H9 (cell line): ENCODE results near the gene DNAJC17. TPM values are rescaled to one million over a fixed set of nuclear protein-coding genes. Genes with fewer than 3 reads are reported as not detected.

Experiments used
- DNase-seq: peaks from one replicate; pipeline ENCODE4 v3.0.0-alpha.2; 2017
- H2AFZ ChIP-seq: one replicate; pipeline ENCODE4 v1.6.1; 2013; ENCODE audit warnings: mild to moderate bottlenecking, low read length, control low read depth, moderate library complexity
- H2AK5ac ChIP-seq: 2 replicates; pipeline ENCODE4 v1.6.1; 2013; ENCODE audit warnings: low read length, control low read depth, mixed read lengths; ENCODE audit not compliant: insufficient read length
- H2BK120ac ChIP-seq: one replicate; pipeline ENCODE4 v1.6.1; 2013; ENCODE audit warnings: low read depth, mild to moderate bottlenecking, low read length, control low read depth, inconsistent platforms; ENCODE audit not compliant: poor library complexity, severe bottlenecking
- H2BK12ac ChIP-seq: 2 replicates; pipeline ENCODE4 v1.6.1; 2013; ENCODE audit warnings: low read length, control low read depth, mixed read lengths, low read depth; ENCODE audit not compliant: insufficient read length
- H2BK15ac ChIP-seq: 2 replicates; pipeline ENCODE4 v1.6.1; 2013; ENCODE audit warnings: low read depth, low read length, control low read depth
- H2BK20ac ChIP-seq: one replicate; pipeline ENCODE4 v1.6.1; 2013; ENCODE audit warnings: low read depth, mild to moderate bottlenecking, low read length, control low read depth, inconsistent platforms; ENCODE audit not compliant: poor library complexity, severe bottlenecking
- H2BK5ac ChIP-seq: 2 replicates; pipeline ENCODE4 v1.6.1; 2013; ENCODE audit warnings: low read length, control low read depth, mixed read lengths; ENCODE audit not compliant: insufficient read length
- H3K14ac ChIP-seq: 2 replicates; pipeline ENCODE4 v1.6.1; 2013; ENCODE audit warnings: low read length, control low read depth; ENCODE audit not compliant: insufficient read depth
- H3K18ac ChIP-seq: 2 replicates; pipeline ENCODE4 v1.6.1; 2013; ENCODE audit warnings: low read depth, mild to moderate bottlenecking, mixed read lengths, low read length, control low read depth; ENCODE audit not compliant: insufficient read length
- H3K23ac ChIP-seq: 2 replicates; pipeline ENCODE4 v1.6.1; 2013; ENCODE audit warnings: low read length, control low read depth, mixed read lengths, low read depth; ENCODE audit not compliant: insufficient read length
- H3K23me2 ChIP-seq: 2 replicates; pipeline ENCODE4 v1.6.1; 2013; ENCODE audit warnings: low read depth, mild to moderate bottlenecking, mixed read lengths, low read length, control low read depth; ENCODE audit not compliant: insufficient read length, poor library complexity, severe bottlenecking
- H3K27ac ChIP-seq: 2 replicates; pipeline ENCODE4 v1.5.1; 2013; ENCODE audit warnings: low read length, control low read depth, mixed read lengths, low read depth; ENCODE audit not compliant: insufficient read length
- H3K27me3 ChIP-seq: 2 replicates; pipeline ENCODE4 v1.6.1; 2013; ENCODE audit warnings: low read length, control low read depth, inconsistent platforms; ENCODE audit not compliant: insufficient read depth
- H3K4ac ChIP-seq: 2 replicates; pipeline ENCODE4 v1.6.1; 2013; ENCODE audit warnings: low read depth, mild to moderate bottlenecking, control low read depth, inconsistent platforms, low read length, moderate library complexity
- H3K4me1 ChIP-seq: 2 replicates; pipeline ENCODE4 v1.6.1; 2013; ENCODE audit warnings: low read length, control low read depth, inconsistent platforms; ENCODE audit not compliant: insufficient read depth
- H3K4me2 ChIP-seq: 2 replicates; pipeline ENCODE4 v1.6.1; 2013; ENCODE audit warnings: low read length, control low read depth, mixed read lengths; ENCODE audit not compliant: insufficient read length, insufficient read depth
- H3K56ac ChIP-seq: 2 replicates; pipeline ENCODE4 v1.6.1; 2013; ENCODE audit warnings: low read depth, mild to moderate bottlenecking, mixed read lengths, low read length, control low read depth; ENCODE audit not compliant: insufficient read length
- H3K79me1 ChIP-seq: 2 replicates; pipeline ENCODE4 v1.6.1; 2013; ENCODE audit warnings: low read depth, mild to moderate bottlenecking, moderate library complexity, low read length, control low read depth, inconsistent platforms; ENCODE audit not compliant: insufficient read depth, poor library complexity, severe bottlenecking
- H3K79me2 ChIP-seq: 2 replicates; pipeline ENCODE4 v1.6.1; 2013; ENCODE audit warnings: low read length, control low read depth, inconsistent platforms; ENCODE audit not compliant: insufficient read depth
- H3K9ac ChIP-seq: 2 replicates; pipeline ENCODE4 v1.6.1; 2013; ENCODE audit warnings: low read length, control low read depth, mixed read lengths; ENCODE audit not compliant: insufficient read length; ENCODE audit errors: extremely low read depth
- H3K9me3 ChIP-seq: one replicate; pipeline ENCODE4 v1.6.1; 2013; ENCODE audit warnings: low read depth, low read length, inconsistent platforms; ENCODE audit not compliant: control insufficient read depth
- H3T11ph ChIP-seq: one replicate; pipeline ENCODE4 v1.6.1; 2013; ENCODE audit warnings: mild to moderate bottlenecking, low read length, control low read depth, inconsistent platforms
- H4K20me1 ChIP-seq: one replicate; pipeline ENCODE4 v1.6.1; 2013; ENCODE audit not compliant: control insufficient read depth, insufficient read length, insufficient read depth
- H4K5ac ChIP-seq: 2 replicates; pipeline ENCODE4 v1.6.1; 2013; ENCODE audit warnings: low read depth, mild to moderate bottlenecking, mixed read lengths, low read length, control low read depth; ENCODE audit not compliant: insufficient read length
- H4K8ac ChIP-seq: replicated peaks from 2 replicates; pipeline ENCODE4 v1.6.1; 2013; ENCODE audit warnings: low read length, control low read depth, mixed read lengths, low read depth; ENCODE audit not compliant: insufficient read length
- H4K91ac ChIP-seq: 2 replicates; pipeline ENCODE4 v1.6.1; 2013; ENCODE audit warnings: low read depth, mild to moderate bottlenecking, moderate library complexity, mixed read lengths, low read length, control low read depth; ENCODE audit not compliant: insufficient read length
- H3K27ac Mint-ChIP-seq, 3 experiments: 2 replicates in 2 of 3; 3 replicates in 1 of 3; pipeline ENCODE4 v1.8.0; 2020 to 2021; ENCODE audit warnings: mixed read lengths in 3 of 3, mild to moderate bottlenecking in 1 of 3, moderate library complexity in 1 of 3
- H3K27me3 Mint-ChIP-seq: 2 replicates; pipeline ENCODE4 v1.8.0; 2021; ENCODE audit warnings: low read depth, mild to moderate bottlenecking, moderate library complexity, mixed read lengths
- H3K36me3 Mint-ChIP-seq, 3 experiments: 2 replicates in 2 of 3; 3 replicates in 1 of 3; pipeline ENCODE4 v1.8.0; 2020 to 2021; ENCODE audit warnings: low read depth in 3 of 3, mixed read lengths in 3 of 3; ENCODE audit not compliant: insufficient read depth in 1 of 3
- H3K4me1 Mint-ChIP-seq, 2 experiments: 2 replicates each; pipeline ENCODE4 v1.8.0; 2020; ENCODE audit warnings: mixed read lengths in 2 of 2
- H3K4me3 Mint-ChIP-seq, 2 experiments: 2 replicates in 1 of 2; 3 replicates in 1 of 2; pipeline ENCODE4 v1.8.0; 2020 to 2021; ENCODE audit warnings: mild to moderate bottlenecking in 2 of 2, mixed read lengths in 2 of 2, moderate library complexity in 1 of 2
- H3K9me3 Mint-ChIP-seq, 2 experiments: 2 replicates in 1 of 2; 3 replicates in 1 of 2; pipeline ENCODE4 v1.8.0; 2020; ENCODE audit warnings: mild to moderate bottlenecking in 2 of 2, mixed read lengths in 2 of 2, moderate library complexity in 1 of 2
- CTCF ChIP-seq: fragments of 200-600 bp; sonication (generic); conservative IDR thresholded peaks from 3 replicates; pipeline ENCODE4 v1.8.0; 2021; ENCODE audit warnings: antibody characterized with exemption, mild to moderate bottlenecking
- WGBS: extraction: QIAGEN DNeasy Blood & Tissue Kit; methylation state at CpG from one replicate; pipeline ENCODE4 v1.1.7; 2013; ENCODE audit warnings: missing lambda C conversion rate, low lambda C conversion rate, mixed read lengths; ENCODE audit not compliant: insufficient read length; ENCODE audit errors: extremely low coverage; 5-methylcytosine and 5-hydroxymethylcytosine counted together
- total RNA-seq: library from RNA; stranded (reverse); gene quantifications from 2 replicates; pipeline ENCODE4 v1.2.1, GENCODE V29; 2021

Gene DNAJC17
- total RNA-seq, 1 experiment from 2014 or later: 38.3 TPM

- H3K9ac ChIP-seq: no peak overlapping the region
- Mint-ChIP-seq H3K27me3 (no peaks in the 10 kb centered on the region), H3K27ac (peak overlapping the region in 2 of 3 experiments; percentile 1 to 68; a peak in 3 of 7 replicates), H3K4me1 (peaks cover 36 to 37% of the 10 kb centered on the region in 2 experiments), H3K36me3 (peaks cover 0 to 16% (median 13%) of the 10 kb centered on the region in 3 experiments; a peak in 6 of 7 replicates), H3K9me3 (no peaks in the 10 kb centered on the region), H3K4me3 (no peak overlapping the region)
- peak; percentile 81 for DNase-seq
- no CpG with 5 or more reads among the region's 8 CpGs for WGBS
- no peak overlapping the region for H2BK12ac ChIP-seq
- no peak overlapping the region for H3K4me2 ChIP-seq
- no peaks in the 10 kb centered on the region for H3K9me3 ChIP-seq
- H3T11ph ChIP-seq: no peak overlapping the region
- no peak overlapping the region for H2BK120ac ChIP-seq
- H2BK20ac ChIP-seq: no peak overlapping the region
- H3K14ac ChIP-seq: no peak overlapping the region
- H3K79me2 ChIP-seq: no peaks in the 10 kb centered on the region
- no peaks in the 10 kb centered on the region for H4K20me1 ChIP-seq
- H3K79me1 ChIP-seq: no peaks in the 10 kb centered on the region
- H2AK5ac ChIP-seq: no peak overlapping the region
- no peak overlapping the region for H2BK15ac ChIP-seq
- peak; percentile 70 for TF ChIP-seq CTCF
- H3K4ac ChIP-seq: no peak overlapping the region
- no peaks in the 10 kb centered on the region for H3K27me3 ChIP-seq
- H3K23me2 ChIP-seq: no peaks in the 10 kb centered on the region
- H3K27ac ChIP-seq: no peak overlapping the region
- H4K91ac ChIP-seq: no peak overlapping the region
- peaks cover 7% of the 10 kb centered on the region; the same call in 1 of the 2 replicates for H3K4me1 ChIP-seq
- no peak overlapping the region for H3K23ac ChIP-seq
- H2AFZ ChIP-seq: no peak overlapping the region
- H3K56ac ChIP-seq: no peak overlapping the region
- no peak overlapping the region for H4K5ac ChIP-seq
- no peak overlapping the region for H2BK5ac ChIP-seq
- no peak overlapping the region for H3K18ac ChIP-seq
- no peak overlapping the region for H4K8ac ChIP-seq
These were observed 24.6 kb downstream of the DNAJC17 start for GRCh38 chr15:40782609-40783227.
